C4-2B (cell line): Measurements from ENCODE around the gene AFAP1.

Experiments used
- CTCF ChIP-seq: fragments of 450-650 bp; conservative IDR thresholded peaks from 2 replicates; pipeline ENCODE4 v1.5.1; 2017; ENCODE audit warnings: mild to moderate bottlenecking
- ZFX ChIP-seq: fragments of 450-650 bp; IDR thresholded peaks from 2 replicates; pipeline ENCODE4 v1.6.1; 2017

- TF ChIP-seq CTCF, result no peak
- TF ChIP-seq ZFX, result no peak
Observed at GRCh38 chr4:7859326-7859725, 80.3 kb downstream of the AFAP1 start.
